ENCODE measurements around the gene OCA2.

DNA sequence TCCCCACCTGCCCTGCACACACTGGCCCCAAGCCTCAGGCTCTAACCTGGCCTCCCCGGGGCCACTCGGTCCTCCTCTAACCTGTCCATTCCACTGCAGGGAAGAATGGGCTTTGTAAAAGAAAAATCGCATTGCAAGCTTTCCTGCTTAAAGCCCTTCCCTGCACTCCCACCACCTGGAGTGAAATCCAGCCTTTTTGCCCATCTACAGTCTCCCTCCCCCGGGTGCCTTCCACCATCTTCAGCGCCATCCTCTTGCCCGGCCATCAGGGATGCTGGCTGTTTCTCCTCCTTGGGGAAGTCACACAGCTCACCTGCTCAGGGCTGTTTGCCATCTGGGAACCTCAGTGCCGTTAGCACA lies 266.9 kb downstream of the OCA2 start:
- TF ChIP-seq CTCF (IDR thresholded peaks at IDR 0.05): no peak
- no peak for TF ChIP-seq POLR2AphosphoS5 (IDR thresholded peaks at IDR 0.05)
- no peak for TF ChIP-seq EP300 (IDR thresholded peaks at IDR 0.05)
